ENCODE results near the gene RNF130.

RNF130 gene

DNA sequence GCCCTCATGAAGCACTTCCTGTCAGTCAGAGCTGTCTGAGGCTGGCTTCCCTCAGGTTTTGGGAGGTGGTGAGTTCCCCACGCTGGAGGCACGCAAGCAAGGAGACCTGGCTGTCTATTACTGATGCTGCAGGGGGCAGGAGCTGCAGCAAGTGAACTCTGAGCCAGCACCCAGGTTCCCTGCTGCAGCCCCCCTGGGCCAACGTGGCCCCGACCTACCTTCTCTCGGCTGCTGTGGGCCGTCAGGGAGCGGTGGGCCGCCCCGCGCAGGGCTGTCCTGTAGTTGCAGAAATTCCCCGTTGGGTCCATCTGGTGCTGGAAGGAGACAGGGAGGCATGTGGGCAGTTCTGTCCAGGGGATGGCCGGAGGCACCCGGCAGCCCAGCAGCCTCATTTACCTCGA is 46.8 kb upstream of the RNF130 start:
- no peaks in the 10 kb centered on the region for H3K4me1 ChIP-seq
- H3K27ac ChIP-seq: no peak overlapping the region
- H3K4me2 ChIP-seq (ENCODE audit: low read length): no peak overlapping the region
- H3K9ac ChIP-seq: no peak overlapping the region
- H2AFZ ChIP-seq: no peak overlapping the region
- no peaks in the 10 kb centered on the region for H3K79me2 ChIP-seq
- no peaks in the 10 kb centered on the region for H3K36me3 ChIP-seq (ENCODE audit: control insufficient read depth, insufficient read depth, low read length)
- H3K9me3 ChIP-seq (ENCODE audit: control insufficient read depth, low read length): no peaks in the 10 kb centered on the region
- H3K4me3 ChIP-seq (ENCODE audit: low read depth, low read length): no peak overlapping the region
- no peaks in the 10 kb centered on the region for H3K27me3 ChIP-seq (ENCODE audit: control insufficient read depth, insufficient read depth, low read length)
- TF ChIP-seq, protein P1, sequence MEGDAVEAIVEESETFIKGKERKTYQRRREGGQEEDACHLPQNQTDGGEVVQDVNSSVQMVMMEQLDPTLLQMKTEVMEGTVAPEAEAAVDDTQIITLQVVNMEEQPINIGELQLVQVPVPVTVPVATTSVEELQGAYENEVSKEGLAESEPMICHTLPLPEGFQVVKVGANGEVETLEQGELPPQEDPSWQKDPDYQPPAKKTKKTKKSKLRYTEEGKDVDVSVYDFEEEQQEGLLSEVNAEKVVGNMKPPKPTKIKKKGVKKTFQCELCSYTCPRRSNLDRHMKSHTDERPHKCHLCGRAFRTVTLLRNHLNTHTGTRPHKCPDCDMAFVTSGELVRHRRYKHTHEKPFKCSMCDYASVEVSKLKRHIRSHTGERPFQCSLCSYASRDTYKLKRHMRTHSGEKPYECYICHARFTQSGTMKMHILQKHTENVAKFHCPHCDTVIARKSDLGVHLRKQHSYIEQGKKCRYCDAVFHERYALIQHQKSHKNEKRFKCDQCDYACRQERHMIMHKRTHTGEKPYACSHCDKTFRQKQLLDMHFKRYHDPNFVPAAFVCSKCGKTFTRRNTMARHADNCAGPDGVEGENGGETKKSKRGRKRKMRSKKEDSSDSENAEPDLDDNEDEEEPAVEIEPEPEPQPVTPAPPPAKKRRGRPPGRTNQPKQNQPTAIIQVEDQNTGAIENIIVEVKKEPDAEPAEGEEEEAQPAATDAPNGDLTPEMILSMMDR (IDR thresholded peaks at IDR 0.05): no peak

DNA sequence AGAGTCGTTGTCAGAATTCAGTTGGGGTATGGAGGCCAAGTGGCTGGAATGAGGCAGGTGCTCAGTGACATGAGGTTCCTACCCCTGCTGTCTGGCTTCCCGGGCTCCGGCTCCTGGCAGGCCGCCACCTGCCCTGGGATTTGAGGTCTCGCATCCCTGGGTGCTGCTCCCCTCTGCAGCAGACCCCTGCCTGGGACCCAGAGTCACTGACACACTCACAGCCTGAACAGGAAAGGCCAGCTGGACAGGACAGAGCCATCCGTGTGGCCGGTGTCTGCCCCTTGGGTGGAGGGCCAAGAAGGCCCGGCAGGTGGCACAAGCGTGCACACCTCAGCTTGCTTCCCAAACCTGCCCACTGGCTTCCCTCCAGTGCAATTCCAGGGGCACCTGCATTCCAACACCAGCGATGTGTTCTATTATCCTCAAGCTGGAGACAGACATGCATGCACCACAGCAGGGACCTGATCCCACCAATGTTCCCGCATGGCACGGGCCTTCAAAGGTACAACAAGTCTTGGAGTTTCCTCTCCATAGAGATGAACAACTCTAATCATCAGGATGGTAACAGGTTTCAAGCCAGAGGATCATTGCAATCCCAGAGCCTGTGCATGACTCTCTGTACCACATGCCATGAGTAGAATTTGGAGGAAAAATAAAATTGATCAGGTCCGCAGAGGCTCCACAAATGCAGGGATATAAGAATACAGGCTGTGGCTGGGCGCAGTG is 45.6 kb upstream of the RNF130 start:
- Histone ChIP-seq H3K4me1 (no peaks in the 10 kb centered on the region), H2AFZ (no peak overlapping the region), H3K4me3 (ENCODE audit: low read depth, low read length) (no peak overlapping the region), H3K9me3 (ENCODE audit: control insufficient read depth, low read length) (no peaks in the 10 kb centered on the region), H3K4me2 (ENCODE audit: low read length) (no peak overlapping the region), H3K27ac (no peak overlapping the region), H3K9ac (no peak overlapping the region), H3K36me3 (ENCODE audit: control insufficient read depth, insufficient read depth, low read length) (no peaks in the 10 kb centered on the region), H3K79me2 (no peaks in the 10 kb centered on the region), H3K27me3 (ENCODE audit: control insufficient read depth, insufficient read depth, low read length) (no peaks in the 10 kb centered on the region)
- TF ChIP-seq, protein P1 (IDR thresholded peaks at IDR 0.05): peak; percentile 62

DNA sequence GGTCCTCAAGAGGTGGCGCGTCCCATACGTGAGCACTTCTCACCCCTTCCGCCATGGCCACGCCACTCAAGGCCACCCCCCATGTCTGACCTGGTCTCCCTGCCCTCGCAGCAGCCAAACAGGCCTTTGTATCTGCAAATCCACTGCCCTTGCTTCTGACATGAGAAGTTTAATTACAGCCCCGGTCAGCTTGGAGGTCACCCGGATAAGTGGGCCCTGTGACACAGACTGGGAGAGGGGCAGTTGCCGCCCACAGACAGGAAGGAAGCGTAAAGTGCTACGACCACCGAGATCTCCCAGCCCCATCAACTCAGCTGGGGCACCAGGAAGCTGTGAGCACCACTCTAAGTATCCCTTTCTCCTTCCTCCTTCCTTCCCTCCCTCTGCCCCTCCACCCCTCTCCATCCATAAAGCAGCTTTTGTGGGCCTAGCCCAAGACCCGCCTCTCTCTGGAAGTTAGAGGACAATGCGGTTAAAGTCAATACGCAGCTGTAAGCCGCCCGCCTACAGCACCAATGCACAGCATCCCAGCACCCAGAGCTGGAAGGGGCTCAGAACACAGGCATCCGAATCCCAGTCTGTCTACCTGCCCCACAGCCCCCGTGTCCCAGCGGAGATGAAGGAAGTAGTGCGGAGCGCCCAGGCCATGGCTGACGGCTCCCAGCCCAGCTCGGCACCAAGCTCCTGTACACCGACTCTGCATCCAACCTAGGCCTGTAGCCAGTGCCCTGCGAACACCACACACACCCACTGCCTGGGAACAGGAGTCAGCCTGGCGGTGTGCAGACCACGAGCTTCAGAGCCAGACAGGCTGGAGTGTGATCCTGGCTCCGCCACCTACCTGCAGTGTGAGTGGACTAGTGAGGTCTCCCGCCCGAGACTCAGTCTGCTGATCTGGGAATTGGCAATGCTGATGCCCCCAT is 44.8 kb upstream of the RNF130 start:
- H3K4me3 ChIP-seq (ENCODE audit: low read depth, low read length): no peak overlapping the region
- no peaks in the 10 kb centered on the region for H3K36me3 ChIP-seq (ENCODE audit: control insufficient read depth, insufficient read depth, low read length)
- H3K4me1 ChIP-seq: no peaks in the 10 kb centered on the region
- H2AFZ ChIP-seq: no peak overlapping the region
- no peaks in the 10 kb centered on the region for H3K27me3 ChIP-seq (ENCODE audit: control insufficient read depth, insufficient read depth, low read length)
- no peak overlapping the region for H3K4me2 ChIP-seq (ENCODE audit: low read length)
- no peaks in the 10 kb centered on the region for H3K79me2 ChIP-seq
- no peak overlapping the region for H3K9ac ChIP-seq
- TF ChIP-seq, protein P1 (IDR thresholded peaks at IDR 0.05): no peak
- H3K27ac ChIP-seq: no peak overlapping the region
- H3K9me3 ChIP-seq (ENCODE audit: control insufficient read depth, low read length): no peaks in the 10 kb centered on the region

DNA sequence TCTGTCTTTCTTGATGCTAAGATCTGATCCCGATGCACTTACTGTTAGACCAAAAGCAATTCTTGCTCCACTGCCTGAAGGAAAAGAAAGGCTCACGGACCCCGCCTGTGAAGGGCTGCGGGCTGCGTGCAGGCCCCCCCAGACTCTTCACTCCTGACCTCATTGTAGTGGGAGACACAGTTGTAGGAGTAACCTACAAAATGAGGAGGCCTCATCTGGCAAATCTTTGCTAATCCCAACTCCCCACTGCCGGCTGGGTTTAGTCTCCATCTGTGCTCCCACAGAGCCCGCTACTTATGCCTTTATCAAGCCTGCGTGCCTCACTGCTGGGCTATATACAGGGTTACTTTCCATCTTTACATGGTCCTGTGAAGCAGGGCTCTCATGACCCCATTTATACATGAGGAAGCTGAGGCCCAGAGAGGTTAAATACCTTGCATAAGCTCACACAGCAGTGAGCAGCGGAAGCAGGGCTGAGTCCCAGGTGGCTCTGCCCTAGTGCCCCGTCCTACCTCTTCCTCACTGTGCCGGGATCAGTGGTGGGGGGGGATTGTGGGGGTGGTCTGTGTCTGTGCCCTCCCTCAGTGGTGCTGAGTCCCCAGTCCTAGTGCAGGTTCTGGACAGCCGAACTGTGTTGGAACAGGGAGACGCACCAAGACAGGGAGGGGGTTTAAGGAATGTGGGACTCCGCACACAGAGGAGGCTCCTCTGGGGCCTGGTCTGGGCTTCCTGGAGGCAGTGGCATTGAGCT is 43.9 kb upstream of the RNF130 start:
- no peak overlapping the region for H2AFZ ChIP-seq
- no peak overlapping the region for H3K9ac ChIP-seq
- H3K4me3 ChIP-seq (ENCODE audit: low read depth, low read length): no peak overlapping the region
- H3K9me3 ChIP-seq (ENCODE audit: control insufficient read depth, low read length): no peaks in the 10 kb centered on the region
- no peaks in the 10 kb centered on the region for H3K27me3 ChIP-seq (ENCODE audit: control insufficient read depth, insufficient read depth, low read length)
- no peaks in the 10 kb centered on the region for H3K36me3 ChIP-seq (ENCODE audit: control insufficient read depth, insufficient read depth, low read length)
- no peak overlapping the region for H3K27ac ChIP-seq
- no peaks in the 10 kb centered on the region for H3K79me2 ChIP-seq
- no peaks in the 10 kb centered on the region for H3K4me1 ChIP-seq
- TF ChIP-seq, protein P1 (IDR thresholded peaks at IDR 0.05): no peak
- no peak overlapping the region for H3K4me2 ChIP-seq (ENCODE audit: low read length)

All from parathyroid adenoma (tissue), 2 donors.